ENCODE results near the gene AVL9.

AVL9 gene

GRCh38 chr7:32532086-32532485 lies 36.8 kb downstream of the AVL9 start:
- H3K4me2 ChIP-seq = no peak overlapping the region
- no peak overlapping the region for H3K9ac ChIP-seq
- no peaks in the 10 kb centered on the region for H3K27me3 ChIP-seq
- no peak overlapping the region for H3K4me3 ChIP-seq
- peaks cover 30% of the 10 kb centered on the region for H3K36me3 ChIP-seq
- TF ChIP-seq Cebpa-rat (IDR thresholded peaks at IDR 0.05) = no peak
- H4K20me1 ChIP-seq = peaks cover 28% of the 10 kb centered on the region; the same call in 1 of the 2 replicates
- H3K27ac ChIP-seq = no peak overlapping the region
- H3K9me3 ChIP-seq = peaks cover 15% of the 10 kb centered on the region
- no peaks in the 10 kb centered on the region for H3K4me1 ChIP-seq

DNA sequence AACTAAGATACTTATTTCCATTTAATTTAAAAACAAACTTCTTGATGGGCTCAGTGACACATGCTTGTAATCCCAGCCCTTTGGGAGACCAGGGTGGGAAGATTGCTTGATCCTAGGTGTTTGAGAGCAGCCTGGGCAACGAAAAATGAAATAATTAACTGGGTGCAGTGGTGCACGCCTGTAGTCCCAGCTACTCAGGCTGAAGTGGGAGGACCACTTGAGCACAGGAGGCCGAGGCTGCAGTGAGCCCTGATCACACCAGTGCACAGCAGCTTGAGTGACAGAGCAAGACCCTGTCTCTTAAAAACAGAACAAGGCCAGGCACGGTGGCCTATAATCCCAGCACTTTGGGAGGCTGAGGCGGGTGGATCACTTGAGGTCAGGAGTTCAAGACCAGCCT lies 37.4 kb downstream of the AVL9 start:
- Histone ChIP-seq H3K9ac (no peak overlapping the region), H3K9me3 (peaks cover 15% of the 10 kb centered on the region), H4K20me1 (peaks cover 28% of the 10 kb centered on the region; the same call in 1 of the 2 replicates), H3K4me3 (no peak overlapping the region), H3K4me1 (no peaks in the 10 kb centered on the region), H3K27ac (no peak overlapping the region), H3K4me2 (no peak overlapping the region), H3K36me3 (peaks cover 25% of the 10 kb centered on the region), H3K27me3 (no peaks in the 10 kb centered on the region)
- no peak for TF ChIP-seq Cebpa-rat (IDR thresholded peaks at IDR 0.05)

GRCh38 chr7:32533276-32534029 lies 38.2 kb downstream of the AVL9 start:
- peaks cover 15% of the 10 kb centered on the region for H3K9me3 ChIP-seq
- no peak overlapping the region for H3K27ac ChIP-seq
- H3K36me3 ChIP-seq = peaks cover 19% of the 10 kb centered on the region
- no peak overlapping the region for H3K9ac ChIP-seq
- H3K27me3 ChIP-seq = no peaks in the 10 kb centered on the region
- TF ChIP-seq Cebpa-rat (IDR thresholded peaks at IDR 0.05) = no peak
- H3K4me1 ChIP-seq = no peaks in the 10 kb centered on the region
- H4K20me1 ChIP-seq = peaks cover 28% of the 10 kb centered on the region; the same call in 1 of the 2 replicates
- H3K4me2 ChIP-seq = no peak overlapping the region
- no peak overlapping the region for H3K4me3 ChIP-seq

- peaks cover 15% of the 10 kb centered on the region for H3K9me3 ChIP-seq
- no peaks in the 10 kb centered on the region for H3K4me1 ChIP-seq
- no peak overlapping the region for H3K27ac ChIP-seq
- no peak for TF ChIP-seq Cebpa-rat (IDR thresholded peaks at IDR 0.05)
- H3K4me3 ChIP-seq = no peak overlapping the region
- no peak overlapping the region for H3K4me2 ChIP-seq
- peaks cover 39% of the 10 kb centered on the region; the same call in 1 of the 2 replicates for H4K20me1 ChIP-seq
- H3K9ac ChIP-seq = no peak overlapping the region
- peaks cover 17% of the 10 kb centered on the region for H3K36me3 ChIP-seq
- no peaks in the 10 kb centered on the region for H3K27me3 ChIP-seq
Observed at GRCh38 chr7:32535162-32535702, 39.9 kb downstream of the AVL9 start.

- no peak overlapping the region for H3K4me3 ChIP-seq
- peaks cover 38% of the 10 kb centered on the region; the same call in 1 of the 2 replicates for H4K20me1 ChIP-seq
- H3K27ac ChIP-seq = no peak overlapping the region
- H3K27me3 ChIP-seq = no peaks in the 10 kb centered on the region
- peaks cover 12% of the 10 kb centered on the region for H3K36me3 ChIP-seq
- no peak overlapping the region for H3K4me2 ChIP-seq
- H3K9me3 ChIP-seq = peaks cover 10% of the 10 kb centered on the region
- no peak for TF ChIP-seq Cebpa-rat (IDR thresholded peaks at IDR 0.05)
- H3K4me1 ChIP-seq = no peaks in the 10 kb centered on the region
- H3K9ac ChIP-seq = no peak overlapping the region
Observed at GRCh38 chr7:32536016-32536415, 40.7 kb downstream of the AVL9 start.

- Histone ChIP-seq H3K27ac (no peak overlapping the region), H3K36me3 (peaks cover 6% of the 10 kb centered on the region), H4K20me1 (peaks cover 37% of the 10 kb centered on the region; the same call in 1 of the 2 replicates), H3K4me1 (no peaks in the 10 kb centered on the region), H3K4me3 (no peak overlapping the region), H3K27me3 (no peaks in the 10 kb centered on the region), H3K9ac (no peak overlapping the region), H3K4me2 (no peak overlapping the region), H3K9me3 (peaks cover 6% of the 10 kb centered on the region)
- TF ChIP-seq Cebpa-rat (IDR thresholded peaks at IDR 0.05) = no peak
Observed at GRCh38 chr7:32536585-32536984, 41.3 kb downstream of the AVL9 start.

DNA sequence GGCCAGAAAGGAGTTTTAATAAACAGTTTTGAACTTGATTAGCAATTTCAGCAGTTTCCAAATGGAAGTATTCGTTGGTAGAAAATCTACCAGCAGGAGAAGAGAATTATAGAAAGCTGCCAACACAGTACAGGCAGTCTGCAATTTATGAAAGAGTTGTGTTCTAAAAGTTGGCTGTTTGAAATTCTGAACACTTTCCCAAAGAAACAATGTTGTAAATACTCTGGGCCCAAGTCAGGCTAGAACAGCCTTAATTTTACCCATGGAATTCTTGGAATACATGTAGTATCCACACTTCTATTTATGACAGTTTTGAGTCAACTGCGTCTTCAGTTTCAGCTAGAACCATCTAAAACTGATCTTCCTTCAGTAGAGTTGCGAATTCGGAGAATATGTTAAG lies 42.5 kb downstream of the AVL9 start:
- Histone ChIP-seq H3K27ac (no peak overlapping the region), H3K27me3 (no peaks in the 10 kb centered on the region), H3K9me3 (no peaks in the 10 kb centered on the region), H3K4me3 (no peak overlapping the region), H4K20me1 (peaks cover 36% of the 10 kb centered on the region; the same call in 1 of the 2 replicates), H3K4me2 (no peak overlapping the region), H3K4me1 (no peaks in the 10 kb centered on the region), H3K9ac (no peak overlapping the region), H3K36me3 (peaks cover 2% of the 10 kb centered on the region)
- no peak for TF ChIP-seq Cebpa-rat (IDR thresholded peaks at IDR 0.05)

GRCh38 chr7:32539366-32539765 lies 44.1 kb downstream of the AVL9 start:
- no peak for TF ChIP-seq Cebpa-rat (IDR thresholded peaks at IDR 0.05)
- Histone ChIP-seq H4K20me1 (peaks cover 45% of the 10 kb centered on the region), H3K36me3 (peaks cover 15% of the 10 kb centered on the region), H3K9ac (no peak overlapping the region), H3K4me1 (no peaks in the 10 kb centered on the region), H3K27me3 (no peaks in the 10 kb centered on the region), H3K4me3 (no peak overlapping the region), H3K27ac (no peak overlapping the region), H3K4me2 (no peak overlapping the region), H3K9me3 (no peaks in the 10 kb centered on the region)

DNA sequence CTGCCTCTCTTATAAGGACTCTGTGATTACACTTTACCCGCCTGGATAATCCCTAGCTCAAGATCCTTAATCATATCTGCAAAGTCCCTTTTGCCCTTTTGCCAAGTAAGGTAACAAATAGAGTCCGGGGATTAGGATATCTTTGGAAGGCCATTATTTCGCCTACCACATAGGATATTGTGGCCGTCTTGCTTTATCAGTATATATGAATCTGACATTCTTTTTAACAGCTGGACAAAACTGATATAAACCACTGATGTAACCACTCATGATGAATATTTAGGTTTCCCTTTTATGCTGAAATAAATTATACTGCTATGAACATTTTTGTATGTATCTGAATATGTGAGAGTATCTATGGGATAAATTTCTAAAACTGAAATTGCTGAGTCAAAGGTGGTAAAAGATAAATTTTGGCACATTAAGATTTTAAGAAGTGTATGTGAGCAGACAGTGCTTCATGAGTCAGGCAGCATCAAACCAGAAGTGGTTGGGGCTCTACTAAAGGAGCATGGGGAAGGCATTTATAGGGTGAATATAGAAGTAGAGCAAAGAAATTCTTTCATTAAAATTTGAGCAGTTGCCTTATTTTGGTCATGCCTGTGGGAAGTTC lies 44.7 kb downstream of the AVL9 start:
- Histone ChIP-seq H3K4me2 (no peak overlapping the region), H3K4me1 (no peaks in the 10 kb centered on the region), H3K9me3 (no peaks in the 10 kb centered on the region), H3K9ac (no peak overlapping the region), H3K36me3 (peaks cover 16% of the 10 kb centered on the region), H3K27me3 (no peaks in the 10 kb centered on the region), H3K27ac (no peak overlapping the region), H4K20me1 (peaks cover 45% of the 10 kb centered on the region), H3K4me3 (no peak overlapping the region)
- no peak for TF ChIP-seq Cebpa-rat (IDR thresholded peaks at IDR 0.05)

GRCh38 chr7:32542595-32542994 lies 47.3 kb downstream of the AVL9 start:
- no peak for TF ChIP-seq Cebpa-rat (IDR thresholded peaks at IDR 0.05)

More at GRCh38 chr7:32542595-32542994, 47.3 kb downstream of the AVL9 start:
- Histone ChIP-seq H3K36me3 (peaks cover 38% of the 10 kb centered on the region), H3K4me3 (no peak overlapping the region), H3K4me1 (no peaks in the 10 kb centered on the region), H4K20me1 (peaks cover 29% of the 10 kb centered on the region), H3K9me3 (no peaks in the 10 kb centered on the region), H3K9ac (no peak overlapping the region), H3K27me3 (no peaks in the 10 kb centered on the region), H3K27ac (no peak overlapping the region), H3K4me2 (no peak overlapping the region)

Measured in BLaER1 (cell line).